ENCODE data around the gene SPATA18.
"Not testable (repeated sequence)": the region's sequence is repeated elsewhere in the genome, so short reads cannot be mapped to it uniquely, and the experiment has no call there.

SPATA18 gene

GRCh38 chr4:52135171-52135570 is 84.1 kb downstream of the SPATA18 start:
- no peak for DNase-seq (ENCODE audit: low spot score)
- Histone ChIP-seq H3K9me3 (replicated peaks in 1 of 2; ENCODE audit: control insufficient read depth in 2 of 2, insufficient read depth in 1 of 2, low read depth in 1 of 2, low read length in 2 of 2) (no peaks in the 10 kb centered on the region), H3K4me3 (ENCODE audit: low read length in 2 of 2) (no peak overlapping the region), H4K8ac (ENCODE audit: low read depth, low read length) (no peak overlapping the region), H3K23ac (ENCODE audit: low read depth, low read length, poor library complexity) (no peak overlapping the region), H3K18ac (ENCODE audit: low read length) (no peak overlapping the region), H2BK15ac (ENCODE audit: low read length) (no peak overlapping the region), H2AFZ (ENCODE audit: low read length) (no peak overlapping the region), H3K4ac (ENCODE audit: low read length) (no peak overlapping the region), H2BK12ac (ENCODE audit: low read length) (no peak overlapping the region), H4K91ac (ENCODE audit: low read depth, low read length, poor library complexity) (no peak overlapping the region), H3K4me2 (ENCODE audit: insufficient read depth, low read length, poor library complexity, severe bottlenecking) (no peak overlapping the region), H3K4me1 (ENCODE audit: control insufficient read depth in 2 of 2, insufficient read depth in 1 of 2, low read depth in 1 of 2, low read length in 2 of 2) (no peaks in the 10 kb centered on the region), H3K27me3 (ENCODE audit: control insufficient read depth in 3 of 3, insufficient read depth in 3 of 3, low read depth in 1 of 3, low read length in 3 of 3) (peaks cover 0 to 3% (median 0%) of the 10 kb centered on the region in 3 experiments), H3K14ac (ENCODE audit: low read length) (no peak overlapping the region), H3K36me3 (replicated peaks in 1 of 2; ENCODE audit: control insufficient read depth in 2 of 2, insufficient read depth in 2 of 2, low read length in 2 of 2) (no peaks in the 10 kb centered on the region), H3K9ac (ENCODE audit: low read depth, low read length, poor library complexity) (no peak overlapping the region), H3K79me1 (ENCODE audit: low read depth, low read length) (no peaks in the 10 kb centered on the region), H2BK120ac (ENCODE audit: low read depth, low read length) (no peak overlapping the region), H2BK5ac (ENCODE audit: low read length) (no peak overlapping the region), H2AK5ac (ENCODE audit: low read depth, low read length) (no peak overlapping the region), H3K27ac (replicated peaks; ENCODE audit: low read length) (no peak overlapping the region)
- WGBS, 2 donors (ENCODE audit: extremely low coverage in 2 of 2, insufficient read length in 2 of 2, insufficient replicate concordance in 1 of 2), result no CpG with 5 or more reads among the region's 3 CpGs

- not testable (repeated sequence) for H3K4me2 ChIP-seq (ENCODE audit: insufficient read depth, low read length, poor library complexity, severe bottlenecking); H2AK5ac ChIP-seq (ENCODE audit: low read depth, low read length); H3K27me3 ChIP-seq (ENCODE audit: control insufficient read depth in 3 of 3, insufficient read depth in 3 of 3, low read depth in 1 of 3, low read length in 3 of 3); H3K4ac ChIP-seq (ENCODE audit: low read length); H4K91ac ChIP-seq (ENCODE audit: low read depth, low read length, poor library complexity); H3K14ac ChIP-seq (ENCODE audit: low read length); H2BK5ac ChIP-seq (ENCODE audit: low read length); H3K9me3 ChIP-seq (replicated peaks in 1 of 2; ENCODE audit: control insufficient read depth in 2 of 2, insufficient read depth in 1 of 2, low read depth in 1 of 2, low read length in 2 of 2); H3K18ac ChIP-seq (ENCODE audit: low read length); H3K79me1 ChIP-seq (ENCODE audit: low read depth, low read length); H3K4me3 ChIP-seq (ENCODE audit: low read length in 2 of 2); H3K4me1 ChIP-seq (ENCODE audit: control insufficient read depth in 2 of 2, insufficient read depth in 1 of 2, low read depth in 1 of 2, low read length in 2 of 2); DNase-seq (ENCODE audit: low spot score); H3K27ac ChIP-seq (replicated peaks; ENCODE audit: low read length); H2BK12ac ChIP-seq (ENCODE audit: low read length); H3K9ac ChIP-seq (ENCODE audit: low read depth, low read length, poor library complexity); H3K36me3 ChIP-seq (replicated peaks in 1 of 2; ENCODE audit: control insufficient read depth in 2 of 2, insufficient read depth in 2 of 2, low read length in 2 of 2); H2BK15ac ChIP-seq (ENCODE audit: low read length); H2AFZ ChIP-seq (ENCODE audit: low read length); H2BK120ac ChIP-seq (ENCODE audit: low read depth, low read length); H3K23ac ChIP-seq (ENCODE audit: low read depth, low read length, poor library complexity); H4K8ac ChIP-seq (ENCODE audit: low read depth, low read length)
- no CpG with 5 or more reads among the region's 1 CpG for WGBS, 2 donors (ENCODE audit: extremely low coverage in 2 of 2, insufficient read length in 2 of 2, insufficient replicate concordance in 1 of 2)
These were observed 86.0 kb downstream of the SPATA18 start for GRCh38 chr4:52137152-52137551.

GRCh38 chr4:52142816-52143215 is 91.7 kb downstream of the SPATA18 start:
- Histone ChIP-seq H2BK120ac (ENCODE audit: low read depth, low read length) (no peak overlapping the region), H3K14ac (ENCODE audit: low read length) (no peak overlapping the region), H2BK12ac (ENCODE audit: low read length) (no peak overlapping the region), H3K4me3 (ENCODE audit: low read length in 2 of 2) (no peak overlapping the region), H3K27ac (replicated peaks; ENCODE audit: low read length) (no peak overlapping the region), H2BK15ac (ENCODE audit: low read length) (no peak overlapping the region), H2BK5ac (ENCODE audit: low read length) (no peak overlapping the region), H3K23ac (ENCODE audit: low read depth, low read length, poor library complexity) (no peak overlapping the region), H4K91ac (ENCODE audit: low read depth, low read length, poor library complexity) (no peak overlapping the region), H3K4ac (ENCODE audit: low read length) (no peak overlapping the region), H3K9ac (ENCODE audit: low read depth, low read length, poor library complexity) (no peak overlapping the region), H3K4me2 (ENCODE audit: insufficient read depth, low read length, poor library complexity, severe bottlenecking) (no peak overlapping the region), H3K27me3 (ENCODE audit: control insufficient read depth in 3 of 3, insufficient read depth in 3 of 3, low read depth in 1 of 3, low read length in 3 of 3) (no peaks in the 10 kb centered on the region), H3K18ac (ENCODE audit: low read length) (no peak overlapping the region), H3K4me1 (ENCODE audit: control insufficient read depth in 2 of 2, insufficient read depth in 1 of 2, low read depth in 1 of 2, low read length in 2 of 2) (no peaks in the 10 kb centered on the region), H4K8ac (ENCODE audit: low read depth, low read length) (no peak overlapping the region), H3K36me3 (replicated peaks in 1 of 2; ENCODE audit: control insufficient read depth in 2 of 2, insufficient read depth in 2 of 2, low read length in 2 of 2) (no peaks in the 10 kb centered on the region), H2AFZ (ENCODE audit: low read length) (no peak overlapping the region), H3K79me1 (ENCODE audit: low read depth, low read length) (no peaks in the 10 kb centered on the region), H3K9me3 (replicated peaks in 1 of 2; ENCODE audit: control insufficient read depth in 2 of 2, insufficient read depth in 1 of 2, low read depth in 1 of 2, low read length in 2 of 2) (no peaks in the 10 kb centered on the region), H2AK5ac (ENCODE audit: low read depth, low read length) (no peak overlapping the region)
- no CpG with 5 or more reads among the region's 2 CpGs for WGBS, 2 donors (ENCODE audit: extremely low coverage in 2 of 2, insufficient read length in 2 of 2, insufficient replicate concordance in 1 of 2)
- DNase-seq (ENCODE audit: low spot score), result no peak

- Histone ChIP-seq H2BK5ac (ENCODE audit: low read length) (no peak overlapping the region), H3K36me3 (replicated peaks in 1 of 2; ENCODE audit: control insufficient read depth in 2 of 2, insufficient read depth in 2 of 2, low read length in 2 of 2) (no peaks in the 10 kb centered on the region), H3K79me1 (ENCODE audit: low read depth, low read length) (no peaks in the 10 kb centered on the region), H2AFZ (ENCODE audit: low read length) (no peak overlapping the region), H4K8ac (ENCODE audit: low read depth, low read length) (no peak overlapping the region), H3K4me3 (ENCODE audit: low read length in 2 of 2) (no peak overlapping the region), H3K4me1 (ENCODE audit: control insufficient read depth in 2 of 2, insufficient read depth in 1 of 2, low read depth in 1 of 2, low read length in 2 of 2) (no peaks in the 10 kb centered on the region), H2AK5ac (ENCODE audit: low read depth, low read length) (no peak overlapping the region), H2BK15ac (ENCODE audit: low read length) (no peak overlapping the region), H3K27ac (replicated peaks; ENCODE audit: low read length) (no peak overlapping the region), H4K91ac (ENCODE audit: low read depth, low read length, poor library complexity) (no peak overlapping the region), H3K9me3 (replicated peaks in 1 of 2; ENCODE audit: control insufficient read depth in 2 of 2, insufficient read depth in 1 of 2, low read depth in 1 of 2, low read length in 2 of 2) (no peaks in the 10 kb centered on the region), H3K4me2 (ENCODE audit: insufficient read depth, low read length, poor library complexity, severe bottlenecking) (no peak overlapping the region), H2BK12ac (ENCODE audit: low read length) (no peak overlapping the region), H2BK120ac (ENCODE audit: low read depth, low read length) (no peak overlapping the region), H3K14ac (ENCODE audit: low read length) (no peak overlapping the region), H3K27me3 (ENCODE audit: control insufficient read depth in 3 of 3, insufficient read depth in 3 of 3, low read depth in 1 of 3, low read length in 3 of 3) (no peaks in the 10 kb centered on the region), H3K18ac (ENCODE audit: low read length) (no peak overlapping the region), H3K4ac (ENCODE audit: low read length) (no peak overlapping the region), H3K23ac (ENCODE audit: low read depth, low read length, poor library complexity) (no peak overlapping the region), H3K9ac (ENCODE audit: low read depth, low read length, poor library complexity) (no peak overlapping the region)
- WGBS, 2 donors (ENCODE audit: extremely low coverage in 2 of 2, insufficient read length in 2 of 2, insufficient replicate concordance in 1 of 2), result no CpG with 5 or more reads among the region's 3 CpGs
- no peak for DNase-seq (ENCODE audit: low spot score)
These were observed 92.7 kb downstream of the SPATA18 start for GRCh38 chr4:52143815-52144214.

Data from neuronal stem cell (in vitro differentiated cells).